GM18951 (cell line): ENCODE measurements around the gene COPS7A.

Experiments
- POLR2A ChIP-seq: IDR thresholded peaks from 4 replicates; pipeline ENCODE4 v1.6.1; 2011; ENCODE audit warnings: mild to moderate bottlenecking; ENCODE audit not compliant: insufficient read length, insufficient read depth; ENCODE audit errors: extremely low read depth
- in situ Hi-C: fragments of 300-500 bp; cut with MboI; formaldehyde crosslinking; loops from one replicate; pipeline ENCODE4 v1.12.0; 2022; ENCODE audit warnings: low sequenced_read_pairs, mixed read lengths, inconsistent platforms; ENCODE audit not compliant: unreplicated experiment

COPS7A gene, protein sequence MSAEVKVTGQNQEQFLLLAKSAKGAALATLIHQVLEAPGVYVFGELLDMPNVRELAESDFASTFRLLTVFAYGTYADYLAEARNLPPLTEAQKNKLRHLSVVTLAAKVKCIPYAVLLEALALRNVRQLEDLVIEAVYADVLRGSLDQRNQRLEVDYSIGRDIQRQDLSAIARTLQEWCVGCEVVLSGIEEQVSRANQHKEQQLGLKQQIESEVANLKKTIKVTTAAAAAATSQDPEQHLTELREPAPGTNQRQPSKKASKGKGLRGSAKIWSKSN

DNA sequence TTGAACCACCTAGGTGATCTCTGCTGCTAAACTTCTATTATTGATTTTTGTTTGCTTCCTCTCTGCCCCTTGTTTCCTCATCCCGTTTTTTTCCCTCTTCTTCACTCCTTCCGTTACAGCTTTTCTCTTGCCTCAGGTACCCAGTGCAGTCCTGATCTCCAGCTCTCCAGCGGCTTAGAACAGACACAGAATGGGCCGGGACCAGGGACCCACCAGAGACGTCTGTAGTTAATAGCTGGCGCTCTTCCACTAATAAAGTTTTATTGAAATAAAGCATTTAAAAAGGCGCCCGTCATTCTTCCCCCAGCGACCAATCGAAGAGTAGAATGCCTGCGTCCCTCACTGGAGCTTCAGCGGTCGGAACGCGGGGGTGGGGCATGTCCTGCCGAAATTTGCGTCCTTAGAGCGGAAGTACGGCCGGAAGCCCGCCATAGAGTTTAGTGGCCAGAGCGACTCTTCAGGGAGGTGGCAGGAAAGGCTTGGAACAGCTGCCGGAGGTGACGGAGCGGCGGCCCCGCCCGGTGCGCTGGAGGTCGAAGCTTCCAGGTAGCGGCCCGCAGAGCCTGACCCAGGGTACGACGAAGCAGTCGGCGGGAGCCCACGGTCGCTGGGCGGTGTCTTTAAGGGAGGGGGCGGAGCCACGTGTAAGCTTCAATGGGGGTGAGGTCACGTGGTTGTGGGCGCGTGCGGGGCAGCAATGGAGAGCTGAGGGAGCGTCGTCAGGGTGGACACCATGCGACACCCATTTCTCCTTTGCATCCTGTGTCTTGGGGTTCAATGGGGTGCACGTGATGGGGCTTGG, at the start of gene COPS7A:
Gene COPS7A, plus strand, starts transcription at position 440 of the 802 bp plus-strand sequence. CDS start 611 bp downstream, outside the sequence.
- in situ Hi-C loops, result no loop called here
- peak; percentile 83 for TF ChIP-seq POLR2A

DNA sequence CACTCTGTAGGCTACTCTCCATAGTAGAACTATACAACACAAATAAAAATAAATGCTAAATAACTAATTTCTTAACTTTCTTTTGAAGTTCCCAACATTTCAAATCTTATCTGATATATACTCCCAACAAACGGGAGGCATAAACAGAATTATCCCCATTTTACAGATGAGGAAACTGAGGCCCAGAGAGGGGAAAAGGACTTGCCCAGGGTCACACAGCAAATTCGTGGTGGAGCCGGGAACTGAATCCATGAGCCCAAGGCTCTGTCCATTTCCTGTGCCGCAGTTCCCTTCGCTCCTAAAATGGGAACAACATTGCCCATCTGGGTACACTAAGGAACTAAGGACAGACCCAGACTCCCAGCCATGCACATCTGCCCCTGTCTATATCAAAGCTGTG, 46.9 kb upstream of the COPS7A start:
- in situ Hi-C loops, result no loop called here
- TF ChIP-seq POLR2A, result no peak

DNA sequence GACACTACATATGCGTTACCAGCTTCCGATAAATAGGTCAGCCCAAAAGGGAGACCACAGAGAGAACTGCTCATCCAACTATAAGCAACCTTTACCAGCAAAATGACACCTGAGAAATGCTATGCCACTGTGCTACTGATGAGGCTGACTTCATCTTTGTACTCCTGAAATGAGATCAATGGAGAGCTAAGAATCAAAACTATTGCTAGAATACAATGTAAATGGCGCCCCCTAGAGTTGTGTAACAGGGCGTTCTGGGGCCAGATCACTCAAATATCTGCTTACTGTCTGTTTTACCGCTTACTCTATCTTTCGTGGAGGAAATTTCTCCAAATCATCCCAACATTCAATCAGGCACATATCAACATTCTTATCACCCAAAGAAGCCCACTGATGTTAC, 39.2 kb upstream of the COPS7A start:
- in situ Hi-C loops, result no loop called here
- no peak for TF ChIP-seq POLR2A

DNA sequence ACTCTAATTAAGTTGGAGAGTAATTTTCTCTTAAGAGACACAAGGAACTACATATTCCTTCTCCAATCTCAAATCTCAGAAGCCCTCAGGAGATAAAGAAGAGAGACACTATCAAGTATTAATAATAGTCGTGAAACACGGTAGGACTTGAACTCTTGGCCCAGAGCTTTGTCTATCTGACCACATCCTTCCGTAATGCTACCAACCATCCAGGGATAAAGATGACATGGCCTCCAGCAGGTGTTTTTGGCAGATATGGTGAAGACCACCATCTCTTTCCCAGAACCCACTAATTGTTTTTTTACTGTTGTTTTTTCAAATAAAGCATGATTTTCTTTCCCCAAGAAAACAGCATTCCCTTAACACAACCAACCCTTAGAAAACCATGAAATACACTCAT, 38.0 kb upstream of the COPS7A start:
- in situ Hi-C loops, result no loop called here
- no peak for TF ChIP-seq POLR2A

DNA sequence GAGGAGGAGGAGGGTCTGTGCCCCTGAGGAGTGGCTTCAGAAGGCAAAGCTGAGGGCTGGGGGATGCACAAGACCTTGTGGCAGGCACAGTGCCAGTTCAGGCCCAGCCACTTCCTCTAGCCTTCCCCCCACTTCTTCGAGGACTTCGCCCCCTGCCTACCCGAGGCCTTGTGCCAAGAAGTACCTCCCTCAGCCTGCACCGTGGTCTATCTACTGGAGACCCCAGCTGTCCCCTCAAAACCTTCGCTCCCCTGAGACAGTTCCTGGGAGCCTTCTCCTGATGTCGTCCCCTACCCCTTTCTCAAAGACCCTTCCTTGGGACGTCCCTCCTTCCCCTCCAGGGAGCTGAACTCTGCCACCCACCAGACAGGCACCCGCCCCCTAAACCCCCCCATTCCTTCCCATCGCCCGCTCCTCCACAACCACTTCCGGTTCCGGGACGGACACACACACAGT, 35.3 kb upstream of the COPS7A start:
- in situ Hi-C loops, result no loop called here
- no peak for TF ChIP-seq POLR2A

DNA sequence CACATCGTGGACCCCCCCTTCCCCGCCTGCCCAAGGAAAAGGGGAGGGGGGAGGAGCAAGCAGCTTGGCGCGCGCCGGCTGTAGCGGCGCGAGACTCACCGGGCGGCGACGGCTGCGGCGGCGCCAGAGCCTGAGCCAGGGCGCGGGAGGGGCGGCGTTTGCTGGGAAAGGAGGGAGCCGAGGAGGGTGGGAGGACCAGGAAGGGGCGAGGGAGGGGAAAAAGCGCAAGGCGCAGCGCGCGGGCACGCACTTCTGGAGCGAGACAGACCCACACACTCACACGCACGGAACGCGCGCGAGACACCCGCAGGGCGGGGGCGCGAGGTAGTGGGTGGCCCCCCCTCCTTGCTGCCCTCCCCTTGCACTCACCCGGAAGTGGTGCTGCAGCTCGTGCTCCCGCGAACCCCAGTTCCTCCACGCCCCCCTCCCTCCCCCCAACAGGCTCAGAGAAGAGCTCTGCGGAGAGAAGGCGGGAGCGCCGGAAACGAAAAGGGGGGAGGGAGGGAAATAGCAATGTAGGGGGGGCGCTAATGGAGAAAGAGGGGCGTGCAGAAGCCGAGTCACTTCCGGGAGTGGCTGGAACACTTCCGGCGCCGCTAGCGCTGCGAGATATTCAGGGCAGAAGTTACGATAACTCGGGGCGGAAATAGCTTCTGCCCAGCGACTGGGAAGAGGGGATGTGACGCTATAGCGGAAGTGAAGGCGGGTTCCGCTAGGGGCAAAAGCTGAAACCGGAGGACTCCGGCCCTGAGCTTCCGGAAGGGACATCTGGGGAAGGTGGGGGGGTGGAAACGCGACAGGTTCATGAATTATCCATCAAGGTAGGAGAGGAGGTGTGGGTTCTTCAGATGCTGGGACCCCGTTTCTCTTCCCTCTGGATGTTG, 34.6 kb upstream of the COPS7A start, which contains the start of gene ZNF384:
Gene ZNF384, minus strand, starts transcription at position 377 of the 884 bp plus-strand sequence. CDS start 9,855 bp downstream, outside the sequence.
- in situ Hi-C loops, result no loop called here
- TF ChIP-seq POLR2A, result peak; percentile 75

DNA sequence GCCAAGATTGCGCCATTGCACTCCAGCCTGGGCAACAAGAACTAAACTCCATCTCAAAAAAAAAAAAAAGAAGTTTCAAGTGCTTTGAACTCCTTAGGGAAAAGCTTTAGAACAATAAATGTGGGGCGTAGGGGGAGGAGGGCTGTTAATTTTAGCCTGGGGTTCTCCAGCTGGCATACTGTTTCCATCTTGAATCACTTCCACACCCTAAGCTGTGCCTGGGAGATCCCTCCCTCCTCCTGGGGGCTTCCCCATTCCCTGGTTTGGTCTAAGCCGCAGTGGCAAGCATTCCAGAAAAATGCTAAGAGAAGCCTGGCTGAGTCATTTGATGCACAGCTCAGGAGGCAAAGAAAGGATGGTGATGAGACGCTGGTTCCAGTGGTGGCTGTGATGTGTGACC, 32.4 kb upstream of the COPS7A start:
- in situ Hi-C loops, result no loop called here
- peak; percentile 1 for TF ChIP-seq POLR2A

DNA sequence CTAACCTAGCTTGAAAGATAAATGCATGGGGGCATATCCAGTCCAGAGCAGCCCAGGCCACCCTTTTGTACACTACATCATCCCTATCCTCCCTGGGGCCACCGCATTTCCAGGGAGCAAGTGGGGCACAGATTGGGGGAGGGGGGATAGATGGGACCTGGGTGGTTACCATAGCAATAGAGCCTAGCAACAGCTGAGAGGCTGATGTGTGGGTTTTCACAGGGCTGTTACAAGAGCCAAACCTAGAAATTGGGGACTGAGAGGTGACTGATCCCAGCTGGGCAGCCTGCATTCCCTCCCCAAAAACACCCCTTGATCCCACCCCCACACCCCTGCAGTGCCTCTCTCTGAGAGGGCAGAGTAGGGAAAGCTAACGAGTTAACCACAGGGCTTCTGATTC, 31.0 kb upstream of the COPS7A start:
- in situ Hi-C loops, result no loop called here
- no peak for TF ChIP-seq POLR2A

DNA sequence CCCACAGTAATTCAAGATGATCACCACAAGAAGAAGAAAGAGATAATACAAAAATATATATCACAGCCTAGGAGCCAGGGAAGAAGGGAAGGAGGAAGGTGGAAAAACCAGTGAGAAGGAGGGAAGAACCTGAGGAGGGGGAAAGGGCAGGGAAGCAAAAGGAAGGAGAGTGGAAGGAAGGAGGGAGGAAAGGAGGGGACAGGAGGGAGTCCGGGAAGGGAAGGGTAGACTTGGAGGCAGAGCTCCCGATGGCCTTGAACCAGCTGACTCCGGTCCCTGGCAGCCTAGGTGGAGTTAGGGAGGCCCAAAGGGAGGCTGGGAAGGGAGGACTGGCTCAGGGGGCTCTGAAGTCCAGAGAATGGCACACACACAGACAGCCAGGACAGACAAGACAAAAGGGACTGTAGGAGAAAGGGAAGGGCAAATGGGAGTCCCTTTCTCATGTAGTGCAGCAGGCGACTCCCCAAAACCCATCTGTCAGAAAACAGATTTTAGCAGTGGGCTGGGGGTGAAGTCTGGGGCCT, 30.0 kb upstream of the COPS7A start:
- TF ChIP-seq POLR2A, result no peak
- in situ Hi-C loops, result no loop called here

DNA sequence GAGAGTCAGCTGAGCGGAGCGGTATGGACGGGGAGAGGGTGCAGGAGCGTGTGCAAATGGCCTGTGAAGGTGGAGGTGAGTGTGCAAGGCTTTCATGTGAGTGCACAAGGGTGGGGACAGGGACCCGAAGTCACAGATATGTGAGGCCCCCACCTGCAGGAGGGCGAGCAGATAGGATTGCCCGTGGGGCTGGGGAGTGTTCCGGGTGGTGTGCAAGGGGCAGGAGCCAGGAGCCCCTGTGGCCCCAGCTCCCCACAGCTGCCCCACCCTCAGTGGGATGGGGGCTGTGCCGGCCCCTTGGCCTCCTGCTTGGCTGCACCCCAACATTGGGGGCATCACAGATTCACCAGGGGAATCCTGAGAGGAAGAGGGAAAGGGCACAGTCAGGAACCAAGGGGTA, 29.1 kb upstream of the COPS7A start:
- in situ Hi-C loops, result no loop called here
- no peak for TF ChIP-seq POLR2A

DNA sequence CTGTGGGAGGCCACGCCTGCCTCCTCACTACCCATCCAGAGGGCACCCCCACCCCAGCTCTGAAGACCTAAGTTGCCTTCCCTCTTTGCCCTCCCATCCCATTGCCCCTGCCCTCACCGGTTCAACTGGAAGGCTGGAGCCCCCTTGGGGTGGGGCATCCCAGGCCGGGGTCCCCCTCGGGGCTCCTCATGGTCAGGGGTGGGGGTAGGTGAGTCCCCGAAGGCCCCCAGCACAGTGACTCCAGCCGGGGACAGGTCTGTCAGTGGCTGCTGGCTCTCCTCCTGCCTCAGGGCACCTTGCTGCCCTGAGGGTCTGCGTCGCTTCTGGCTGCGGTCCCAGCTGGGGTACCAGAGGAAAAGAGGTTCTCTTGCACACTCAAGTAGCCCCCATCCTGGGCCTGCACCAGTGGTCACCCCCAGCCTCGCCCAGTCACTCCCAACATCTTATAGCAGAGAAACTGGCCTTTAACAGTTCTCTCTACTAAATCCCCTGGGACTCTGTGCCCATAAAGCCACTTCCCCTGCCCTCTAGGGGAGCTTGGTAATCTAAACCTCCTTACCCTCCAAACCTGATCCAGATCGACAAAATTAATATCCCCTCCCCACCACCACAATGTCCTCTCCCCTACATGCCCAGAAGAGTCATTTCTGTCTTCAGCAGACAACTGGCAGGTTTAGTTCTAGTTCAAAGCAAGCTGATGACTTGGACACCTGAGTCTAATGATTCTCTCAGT, 28.4 kb upstream of the COPS7A start:
- in situ Hi-C loops, result no loop called here
- TF ChIP-seq POLR2A, result no peak
